Bronchial epithelial cell (primary cell): ENCODE measurements around the gene NWD2. TPM values are rescaled to one million over a fixed set of nuclear protein-coding genes. Genes with fewer than 3 reads are reported as not detected.

Experiments used
- DNase-seq: peaks from one replicate; pipeline ENCODE4 v3.0.0-alpha.2; 2010; ENCODE audit warnings: low read depth
- FAIRE-seq: peaks from 2 replicates; lab custom pipeline; 2011; peaks lifted over from hg19 to GRCh38; lab: Jason Lieb, UNC
- H3K27me3 ChIP-seq: 2 replicates; pipeline ENCODE4 v1.5.1; 2011; ENCODE audit warnings: low read length; ENCODE audit not compliant: control insufficient read depth, insufficient read depth
- H3K36me3 ChIP-seq: 2 replicates; pipeline ENCODE4 v1.5.1; 2011; ENCODE audit warnings: low read length; ENCODE audit not compliant: control insufficient read depth, insufficient read depth
- H3K4me3 ChIP-seq: 2 replicates; pipeline ENCODE4 v1.5.1; 2011; ENCODE audit warnings: mild to moderate bottlenecking, low read depth, low read length, control low read depth
- total RNA-seq: library from RNA; depleted of rRNA; stranded (reverse); fragments of >200 nt; gene quantifications from 2 replicates; pipeline ENCODE4 v1.2.1, GENCODE V29; 2014
- TF ChIP-seq, protein P1 (sequence below): IDR thresholded peaks from 2 replicates; pipeline ENCODE4 v1.5.1; 2011; ENCODE audit warnings: mild to moderate bottlenecking, moderate library complexity, low read length, control low read depth, inconsistent platforms; ENCODE audit not compliant: insufficient read depth, severe bottlenecking

Gene NWD2
- total RNA-seq, 1 donor from 2014 or later: 0.26 TPM

- no peak overlapping the region for H3K4me3 ChIP-seq
- TF ChIP-seq, protein P1, sequence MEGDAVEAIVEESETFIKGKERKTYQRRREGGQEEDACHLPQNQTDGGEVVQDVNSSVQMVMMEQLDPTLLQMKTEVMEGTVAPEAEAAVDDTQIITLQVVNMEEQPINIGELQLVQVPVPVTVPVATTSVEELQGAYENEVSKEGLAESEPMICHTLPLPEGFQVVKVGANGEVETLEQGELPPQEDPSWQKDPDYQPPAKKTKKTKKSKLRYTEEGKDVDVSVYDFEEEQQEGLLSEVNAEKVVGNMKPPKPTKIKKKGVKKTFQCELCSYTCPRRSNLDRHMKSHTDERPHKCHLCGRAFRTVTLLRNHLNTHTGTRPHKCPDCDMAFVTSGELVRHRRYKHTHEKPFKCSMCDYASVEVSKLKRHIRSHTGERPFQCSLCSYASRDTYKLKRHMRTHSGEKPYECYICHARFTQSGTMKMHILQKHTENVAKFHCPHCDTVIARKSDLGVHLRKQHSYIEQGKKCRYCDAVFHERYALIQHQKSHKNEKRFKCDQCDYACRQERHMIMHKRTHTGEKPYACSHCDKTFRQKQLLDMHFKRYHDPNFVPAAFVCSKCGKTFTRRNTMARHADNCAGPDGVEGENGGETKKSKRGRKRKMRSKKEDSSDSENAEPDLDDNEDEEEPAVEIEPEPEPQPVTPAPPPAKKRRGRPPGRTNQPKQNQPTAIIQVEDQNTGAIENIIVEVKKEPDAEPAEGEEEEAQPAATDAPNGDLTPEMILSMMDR: no peak
- H3K36me3 ChIP-seq: no peaks in the 10 kb centered on the region
- no peaks in the 10 kb centered on the region for H3K27me3 ChIP-seq
- DNase-seq (no peak), FAIRE-seq (no peak)
Observed at GRCh38 chr4:37476256-37476655, 231.7 kb downstream of the NWD2 start.

DNA sequence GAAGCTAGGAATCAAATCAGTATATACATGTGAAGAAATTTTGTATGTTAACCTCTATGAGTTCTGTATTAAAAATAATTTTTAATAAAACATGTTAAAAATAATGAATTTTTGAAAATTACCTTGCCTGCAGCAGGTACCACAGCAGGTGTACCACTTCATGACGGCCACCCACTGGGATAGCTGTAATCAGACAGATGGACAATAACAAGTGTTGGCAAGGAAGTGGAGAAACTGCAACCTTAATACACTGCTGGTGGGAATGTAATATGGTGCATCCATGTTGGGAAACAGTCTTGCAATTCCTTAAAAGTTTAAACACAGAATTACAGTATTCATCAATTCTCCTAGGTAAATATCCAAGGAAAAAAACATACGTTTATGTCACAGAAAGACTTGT is 232.1 kb downstream of the NWD2 start:
- DNase-seq: no peak
- no peak for FAIRE-seq
- Histone ChIP-seq H3K27me3 (no peaks in the 10 kb centered on the region), H3K36me3 (no peaks in the 10 kb centered on the region), H3K4me3 (no peak overlapping the region)
- TF ChIP-seq, protein P1: no peak

GRCh38 chr4:37477126-37477525 is 232.6 kb downstream of the NWD2 start:
- no peak for FAIRE-seq
- H3K36me3 ChIP-seq: no peaks in the 10 kb centered on the region
- TF ChIP-seq, protein P1: no peak
- DNase-seq: peak; percentile 96
- H3K4me3 ChIP-seq: no peak overlapping the region
- H3K27me3 ChIP-seq: no peaks in the 10 kb centered on the region

GRCh38 chr4:37478151-37478550 is 233.6 kb downstream of the NWD2 start:
- TF ChIP-seq, protein P1: no peak
- FAIRE-seq (no peak), DNase-seq (no peak)
- no peaks in the 10 kb centered on the region for H3K27me3 ChIP-seq
- H3K4me3 ChIP-seq: no peak overlapping the region
- H3K36me3 ChIP-seq: no peaks in the 10 kb centered on the region

GRCh38 chr4:37480509-37480908 is 236.0 kb downstream of the NWD2 start:
- H3K36me3 ChIP-seq: no peaks in the 10 kb centered on the region
- H3K27me3 ChIP-seq: no peaks in the 10 kb centered on the region
- no peak overlapping the region for H3K4me3 ChIP-seq
- DNase-seq: no peak
- TF ChIP-seq, protein P1: no peak
- no peak for FAIRE-seq

- Histone ChIP-seq H3K27me3 (no peaks in the 10 kb centered on the region), H3K36me3 (no peaks in the 10 kb centered on the region), H3K4me3 (no peak overlapping the region)
- TF ChIP-seq, protein P1: no peak
- FAIRE-seq: no peak
- DNase-seq: no peak
Observed at GRCh38 chr4:37481547-37482122, 237.1 kb downstream of the NWD2 start.
